GM12878 (cell line): ENCODE data around the gene RFX1. TPM values are rescaled to one million over a fixed set of nuclear protein-coding genes. Genes with fewer than 3 reads are reported as not detected.

Experiments
- EGR1 ChIP-seq, 2 experiments: IDR thresholded peaks; 1 replicate in 1 of 2; 2 replicates in 1 of 2; pipeline ENCODE4 v1.6.1; 2011 to 2012; ENCODE audit warnings: low read depth in 2 of 2, low read length in 2 of 2, borderline replicate concordance in 1 of 2, mild to moderate bottlenecking in 1 of 2, moderate library complexity in 1 of 2
- IRF3 ChIP-seq: fragments of 450-650 bp; IDR thresholded peaks from 2 replicates; pipeline ENCODE4 v1.6.1; 2014; ENCODE audit warnings: mild to moderate bottlenecking
- KAT2A ChIP-seq: conservative IDR thresholded peaks from 2 replicates; pipeline ENCODE4 v1.6.1; 2011; ENCODE audit warnings: low read depth, low read length; ENCODE audit not compliant: control insufficient read depth
- MXI1 ChIP-seq: fragments of 150-350 bp; IDR thresholded peaks from 2 replicates; pipeline ENCODE4 v1.6.1; 2011; ENCODE audit warnings: low read depth, mild to moderate bottlenecking, inconsistent platforms, low read length, improper control_type of control experiment
- RB1 ChIP-seq: fragments of 450-650 bp; formaldehyde crosslinking; IDR thresholded peaks from 2 replicates; pipeline ENCODE4 v1.6.1; 2017; ENCODE audit warnings: mild to moderate bottlenecking, borderline replicate concordance
- SMARCA5 ChIP-seq: fragments of 450-650 bp; IDR thresholded peaks from 2 replicates; pipeline ENCODE4 v1.6.1; 2017; ENCODE audit warnings: mild to moderate bottlenecking
- ZBTB33 ChIP-seq: fragments of 450-650 bp; IDR thresholded peaks from 2 replicates; pipeline ENCODE4 v1.6.1; 2017; ENCODE audit warnings: mild to moderate bottlenecking
- polyA plus RNA-seq, 11 experiments: library from polyadenylated mRNA; depleted of rRNA in 4 of 11; unstranded in 6 of 11; stranded (reverse) in 5 of 11; fragments of >200 nt; fragmentation: Nextera tagmentation in 4 of 11; fragmentation: Illumina TruSeq in 1 of 11; extraction: Ambion mirVana in 4 of 11; extraction: Trizol in 1 of 11; gene quantifications; 1 replicate in 1 of 11; 2 replicates in 10 of 11; pipeline versions ENCODE4 v1.2.1 to v1.2.3, GENCODE V29; 2011 to 2016; ENCODE audit warnings: inconsistent platforms in 2 of 11, missing spikeins in 2 of 11, low read depth in 1 of 11
- total RNA-seq, 4 experiments: library from RNA; depleted of rRNA in 3 of 4; stranded (reverse); fragments of >200 nt in 3 of 4; fragmentation: Illumina TruSeq in 1 of 4; extraction: Trizol in 1 of 4; gene quantifications; 2 replicates each; pipeline versions ENCODE4 v1.2.1 to v1.2.3, GENCODE V29; 2013 to 2021
- TF ChIP-seq, protein P1 (sequence below): IDR thresholded peaks from 2 replicates; pipeline ENCODE4 v1.6.1; 2011; ENCODE audit warnings: low read depth, low read length, improper control_type of control experiment, borderline replicate concordance
- TF ChIP-seq, protein P2 (sequence below): fragments of 450-650 bp; IDR thresholded peaks from 2 replicates; pipeline ENCODE4 v1.6.1; 2016; ENCODE audit warnings: mild to moderate bottlenecking, moderate library complexity, borderline replicate concordance

Gene RFX1
- total and polyA plus RNA-seq, 10 of the 15 experiments (the other 5 are each of a cell fraction or from before 2014, with no cell fraction given), result 0.05 to 11.0 (median 1.5) TPM

DNA sequence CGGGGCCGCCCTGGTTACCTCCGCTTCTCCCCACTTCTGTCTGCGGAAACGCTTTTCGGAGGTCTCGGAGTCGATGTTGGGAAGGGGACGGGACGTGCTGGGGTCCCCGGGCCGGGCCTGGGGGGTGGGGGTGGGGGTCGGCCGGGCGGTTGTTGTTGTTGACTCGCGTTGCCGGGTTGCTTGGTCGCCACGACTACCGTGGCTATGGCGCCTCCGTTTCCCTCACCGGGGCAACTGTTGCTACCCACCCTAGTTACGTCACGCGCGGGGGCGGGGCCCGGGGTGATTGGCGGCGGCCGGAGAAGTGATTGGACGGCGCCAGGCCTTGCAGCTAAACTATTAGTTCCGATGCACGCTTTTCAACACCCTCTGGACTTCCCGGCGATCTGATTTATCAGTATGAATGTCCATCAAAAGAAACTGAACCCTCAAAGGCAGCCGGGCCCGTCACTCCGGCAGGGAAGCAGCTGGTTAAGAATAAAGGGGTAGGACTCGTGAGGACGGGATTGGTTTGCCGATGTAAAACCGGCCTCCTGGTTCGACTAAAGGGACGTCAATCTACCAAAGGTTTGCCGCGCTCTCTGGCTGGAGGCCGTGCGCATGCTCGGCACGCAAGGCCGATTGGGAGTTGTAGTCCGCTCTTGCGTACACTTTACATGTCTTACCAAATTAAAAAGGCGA lies at the start of gene RFX1 (continued):
- TF ChIP-seq RB1, result peak; percentile 99
- no peak for TF ChIP-seq KAT2A
- TF ChIP-seq MXI1, result peak; percentile 100
- TF ChIP-seq, protein P1, sequence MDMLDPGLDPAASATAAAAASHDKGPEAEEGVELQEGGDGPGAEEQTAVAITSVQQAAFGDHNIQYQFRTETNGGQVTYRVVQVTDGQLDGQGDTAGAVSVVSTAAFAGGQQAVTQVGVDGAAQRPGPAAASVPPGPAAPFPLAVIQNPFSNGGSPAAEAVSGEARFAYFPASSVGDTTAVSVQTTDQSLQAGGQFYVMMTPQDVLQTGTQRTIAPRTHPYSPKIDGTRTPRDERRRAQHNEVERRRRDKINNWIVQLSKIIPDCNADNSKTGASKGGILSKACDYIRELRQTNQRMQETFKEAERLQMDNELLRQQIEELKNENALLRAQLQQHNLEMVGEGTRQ, result no peak
- TF ChIP-seq, protein P2, sequence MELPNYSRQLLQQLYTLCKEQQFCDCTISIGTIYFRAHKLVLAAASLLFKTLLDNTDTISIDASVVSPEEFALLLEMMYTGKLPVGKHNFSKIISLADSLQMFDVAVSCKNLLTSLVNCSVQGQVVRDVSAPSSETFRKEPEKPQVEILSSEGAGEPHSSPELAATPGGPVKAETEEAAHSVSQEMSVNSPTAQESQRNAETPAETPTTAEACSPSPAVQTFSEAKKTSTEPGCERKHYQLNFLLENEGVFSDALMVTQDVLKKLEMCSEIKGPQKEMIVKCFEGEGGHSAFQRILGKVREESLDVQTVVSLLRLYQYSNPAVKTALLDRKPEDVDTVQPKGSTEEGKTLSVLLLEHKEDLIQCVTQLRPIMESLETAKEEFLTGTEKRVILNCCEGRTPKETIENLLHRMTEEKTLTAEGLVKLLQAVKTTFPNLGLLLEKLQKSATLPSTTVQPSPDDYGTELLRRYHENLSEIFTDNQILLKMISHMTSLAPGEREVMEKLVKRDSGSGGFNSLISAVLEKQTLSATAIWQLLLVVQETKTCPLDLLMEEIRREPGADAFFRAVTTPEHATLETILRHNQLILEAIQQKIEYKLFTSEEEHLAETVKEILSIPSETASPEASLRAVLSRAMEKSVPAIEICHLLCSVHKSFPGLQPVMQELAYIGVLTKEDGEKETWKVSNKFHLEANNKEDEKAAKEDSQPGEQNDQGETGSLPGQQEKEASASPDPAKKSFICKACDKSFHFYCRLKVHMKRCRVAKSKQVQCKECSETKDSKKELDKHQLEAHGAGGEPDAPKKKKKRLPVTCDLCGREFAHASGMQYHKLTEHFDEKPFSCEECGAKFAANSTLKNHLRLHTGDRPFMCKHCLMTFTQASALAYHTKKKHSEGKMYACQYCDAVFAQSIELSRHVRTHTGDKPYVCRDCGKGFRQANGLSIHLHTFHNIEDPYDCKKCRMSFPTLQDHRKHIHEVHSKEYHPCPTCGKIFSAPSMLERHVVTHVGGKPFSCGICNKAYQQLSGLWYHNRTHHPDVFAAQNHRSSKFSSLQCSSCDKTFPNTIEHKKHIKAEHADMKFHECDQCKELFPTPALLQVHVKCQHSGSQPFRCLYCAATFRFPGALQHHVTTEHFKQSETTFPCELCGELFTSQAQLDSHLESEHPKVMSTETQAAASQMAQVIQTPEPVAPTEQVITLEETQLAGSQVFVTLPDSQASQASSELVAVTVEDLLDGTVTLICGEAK, result peak; percentile 95
- TF ChIP-seq IRF3, result peak; percentile 100
- TF ChIP-seq ZBTB33, result peak; percentile 77; the same call in 1 of the 2 replicates
- TF ChIP-seq EGR1 (IDR thresholded peaks at IDR 0.05; ENCODE audit: borderline replicate concordance in 1 of 2, low read depth in 2 of 2, low read length in 2 of 2), result peak in 1 of 2 experiments; percentile 81; a peak in 2 of 3 replicates
- TF ChIP-seq SMARCA5, result peak; percentile 7; the same call in 1 of the 2 replicates
